ENCODE data around the gene ATP6V1C2.
A peak's percentile ranks its signal among the peaks of the same experiment; 100 is the strongest.

Gene ATP6V1C2

DNA sequence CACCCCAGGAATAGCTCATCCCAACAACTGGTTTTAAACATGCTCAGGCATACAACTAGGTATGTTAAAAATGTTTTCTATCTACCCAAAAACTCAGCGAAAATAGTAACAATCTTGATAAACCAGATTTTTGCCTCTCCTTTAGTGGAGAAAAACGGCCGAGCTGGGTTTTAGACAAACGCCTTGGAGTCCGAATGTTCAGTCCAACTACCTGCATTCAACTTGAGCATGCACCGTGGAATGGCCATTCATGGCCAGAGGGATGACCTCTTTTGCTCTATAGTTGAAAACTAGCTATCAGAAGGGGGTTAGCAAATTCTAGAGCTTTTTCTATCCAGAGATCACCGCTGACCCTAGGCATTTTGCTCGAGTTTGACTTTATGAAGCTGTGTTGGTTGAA is 60.3 kb downstream of the ATP6V1C2 start:
- TF ChIP-seq, protein P1, sequence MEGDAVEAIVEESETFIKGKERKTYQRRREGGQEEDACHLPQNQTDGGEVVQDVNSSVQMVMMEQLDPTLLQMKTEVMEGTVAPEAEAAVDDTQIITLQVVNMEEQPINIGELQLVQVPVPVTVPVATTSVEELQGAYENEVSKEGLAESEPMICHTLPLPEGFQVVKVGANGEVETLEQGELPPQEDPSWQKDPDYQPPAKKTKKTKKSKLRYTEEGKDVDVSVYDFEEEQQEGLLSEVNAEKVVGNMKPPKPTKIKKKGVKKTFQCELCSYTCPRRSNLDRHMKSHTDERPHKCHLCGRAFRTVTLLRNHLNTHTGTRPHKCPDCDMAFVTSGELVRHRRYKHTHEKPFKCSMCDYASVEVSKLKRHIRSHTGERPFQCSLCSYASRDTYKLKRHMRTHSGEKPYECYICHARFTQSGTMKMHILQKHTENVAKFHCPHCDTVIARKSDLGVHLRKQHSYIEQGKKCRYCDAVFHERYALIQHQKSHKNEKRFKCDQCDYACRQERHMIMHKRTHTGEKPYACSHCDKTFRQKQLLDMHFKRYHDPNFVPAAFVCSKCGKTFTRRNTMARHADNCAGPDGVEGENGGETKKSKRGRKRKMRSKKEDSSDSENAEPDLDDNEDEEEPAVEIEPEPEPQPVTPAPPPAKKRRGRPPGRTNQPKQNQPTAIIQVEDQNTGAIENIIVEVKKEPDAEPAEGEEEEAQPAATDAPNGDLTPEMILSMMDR (conservative IDR thresholded peaks at IDR 0.05; ENCODE audit: low read depth, low read length): no peak
- no peak overlapping the region for H3K4me3 ChIP-seq (ENCODE audit: low read depth, low read length)
- DNase-seq (ENCODE audit: low read depth): no peak

DNA sequence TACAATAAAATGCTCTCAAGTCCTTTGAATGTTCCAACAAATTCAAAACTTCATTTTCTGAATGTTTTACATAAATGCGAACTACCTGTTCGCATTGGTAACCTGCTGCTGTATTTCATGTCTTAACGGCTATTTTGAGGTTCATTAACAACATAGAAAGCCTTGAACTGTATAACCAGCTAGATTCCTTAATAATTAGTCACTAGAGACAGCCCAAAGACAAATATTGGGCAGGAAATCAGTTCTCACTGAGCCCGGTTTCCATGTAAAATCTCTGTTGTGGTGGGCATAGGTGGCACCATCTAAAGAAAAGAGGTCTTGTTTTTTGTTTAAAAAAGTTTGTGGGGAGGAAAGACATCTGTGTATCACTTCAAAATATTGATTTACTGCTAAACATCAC is 62.0 kb downstream of the ATP6V1C2 start:
- TF ChIP-seq, protein P1 (conservative IDR thresholded peaks at IDR 0.05; ENCODE audit: low read depth, low read length): no peak
- peak; percentile 29 for DNase-seq (ENCODE audit: low read depth)
- no peak overlapping the region for H3K4me3 ChIP-seq (ENCODE audit: low read depth, low read length)

DNA sequence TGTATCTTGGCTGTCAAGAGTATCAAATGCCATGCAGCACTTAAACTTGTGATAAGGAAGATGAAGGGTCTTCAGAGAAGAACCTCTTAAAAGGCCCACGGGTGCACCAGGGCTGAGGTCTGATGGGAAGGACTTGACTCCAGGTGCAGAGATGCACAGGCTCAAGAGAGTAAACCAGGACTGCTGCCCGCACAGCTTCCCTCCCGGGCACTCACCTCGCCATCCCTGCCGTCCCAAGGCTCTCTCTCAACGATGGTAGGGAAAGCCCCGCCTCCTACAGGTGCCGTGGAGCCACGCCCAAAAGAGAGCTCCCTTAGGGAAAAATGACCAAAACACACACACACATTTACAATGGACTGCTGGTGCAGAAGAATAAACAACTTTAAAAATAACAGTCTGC is 63.3 kb downstream of the ATP6V1C2 start:
- no peak for DNase-seq (ENCODE audit: low read depth)
- TF ChIP-seq, protein P1 (conservative IDR thresholded peaks at IDR 0.05; ENCODE audit: low read depth, low read length): no peak
- no peak overlapping the region for H3K4me3 ChIP-seq (ENCODE audit: low read depth, low read length)

DNA sequence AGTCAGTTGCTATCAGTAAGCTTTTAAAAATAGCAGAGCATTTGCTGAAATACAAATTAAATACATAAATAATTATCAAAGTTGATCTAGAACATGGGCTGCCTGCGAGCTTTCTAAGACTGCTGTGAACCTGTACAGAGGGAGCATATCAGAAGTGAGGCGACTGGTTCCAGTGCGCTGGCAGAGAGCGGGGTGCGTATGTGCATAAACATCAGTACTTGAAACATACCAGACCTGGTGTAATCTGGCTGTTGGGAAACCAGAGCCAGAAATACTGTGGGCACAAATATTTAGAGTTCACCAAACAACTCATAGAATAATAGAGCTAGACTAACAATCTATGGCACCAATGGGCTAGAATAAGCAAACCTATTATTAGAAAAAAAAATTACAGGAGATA is 63.8 kb downstream of the ATP6V1C2 start:
- TF ChIP-seq, protein P1 (conservative IDR thresholded peaks at IDR 0.05; ENCODE audit: low read depth, low read length): no peak
- no peak for DNase-seq (ENCODE audit: low read depth)
- no peak overlapping the region for H3K4me3 ChIP-seq (ENCODE audit: low read depth, low read length)

DNA sequence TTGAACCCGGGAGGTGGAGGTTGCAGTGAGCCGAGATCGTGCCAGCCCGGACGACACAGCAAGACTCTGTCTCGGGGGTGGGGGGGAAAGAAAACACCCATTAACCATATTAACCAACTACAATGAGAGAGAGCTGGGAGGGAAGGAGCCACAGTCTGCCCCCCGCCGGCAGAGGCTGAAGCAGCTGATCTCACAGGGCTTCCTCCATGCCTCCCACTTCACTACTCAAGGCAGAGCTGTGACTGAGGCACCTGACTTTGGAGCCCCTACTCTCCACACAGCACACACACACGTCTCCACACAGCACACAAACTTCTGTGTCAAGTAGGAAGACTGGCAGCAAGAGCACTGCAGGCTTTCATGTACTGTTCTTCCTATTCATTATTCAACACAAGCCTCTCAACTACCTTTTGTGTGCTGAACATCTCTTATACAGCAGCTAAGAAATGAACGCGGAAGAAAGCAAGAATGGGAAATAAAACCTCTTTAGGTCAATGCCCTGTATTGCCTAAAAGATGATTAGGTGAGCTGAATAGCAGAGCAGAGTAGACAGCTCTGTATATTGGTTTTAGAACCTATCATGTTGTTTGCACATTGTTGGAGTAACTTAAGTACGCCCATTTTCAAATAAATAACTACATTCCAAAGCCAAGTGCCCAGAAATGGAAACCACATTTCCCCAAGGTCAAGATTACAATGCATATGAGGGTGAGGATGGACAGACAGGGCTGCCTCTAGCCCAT is 65.0 kb downstream of the ATP6V1C2 start:
- DNase-seq (ENCODE audit: low read depth): no peak
- TF ChIP-seq, protein P1 (conservative IDR thresholded peaks at IDR 0.05; ENCODE audit: low read depth, low read length): no peak
- H3K4me3 ChIP-seq (ENCODE audit: low read depth, low read length): no peak overlapping the region

DNA sequence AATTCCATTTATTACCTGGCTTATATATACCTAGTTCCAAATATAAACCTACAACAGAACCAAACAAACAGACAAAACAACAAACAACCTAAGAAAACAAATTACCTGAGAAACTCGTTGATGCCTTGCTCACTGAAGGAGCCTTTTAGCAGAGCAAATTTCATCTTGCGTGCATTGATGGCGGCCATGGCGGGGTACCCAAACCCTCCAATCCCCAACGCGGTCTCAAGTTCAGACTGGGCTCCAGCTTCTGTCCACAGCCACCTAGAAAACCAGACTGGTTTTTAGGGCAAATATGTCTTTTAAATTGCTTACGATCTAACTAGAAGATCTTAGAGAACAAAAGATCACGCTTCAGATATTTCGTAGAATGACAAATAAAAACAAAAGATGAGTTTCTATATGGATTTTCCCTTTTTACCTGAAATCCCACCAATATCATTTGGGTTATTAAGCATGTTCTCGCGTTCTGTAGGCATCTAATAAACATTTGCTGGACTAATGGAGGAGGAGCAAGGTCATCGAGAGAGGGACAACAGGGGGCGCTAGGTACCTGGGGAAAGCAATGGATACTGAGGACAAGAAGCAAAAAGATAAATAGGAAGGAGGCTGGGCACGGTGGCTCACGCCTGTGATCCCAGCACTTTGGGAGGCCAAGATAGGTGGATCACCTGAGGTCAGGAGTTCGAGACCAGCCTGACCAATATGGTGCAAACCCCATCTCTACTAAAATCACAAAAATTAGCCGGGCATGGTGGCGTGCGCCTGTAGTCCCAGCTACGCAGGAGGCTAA is 65.9 kb downstream of the ATP6V1C2 start:
- DNase-seq (ENCODE audit: low read depth): peak; percentile 27
- H3K4me3 ChIP-seq (ENCODE audit: low read depth, low read length): no peak overlapping the region
- TF ChIP-seq, protein P1 (conservative IDR thresholded peaks at IDR 0.05; ENCODE audit: low read depth, low read length): peak; percentile 49

All from choroid plexus epithelial cell (primary cell).